ENCODE results near the gene ZNF518A.
"Not testable (repeated sequence)": the region's sequence is repeated elsewhere in the genome, so short reads cannot be mapped to it uniquely, and the experiment has no call there.

ZNF518A gene

DNA sequence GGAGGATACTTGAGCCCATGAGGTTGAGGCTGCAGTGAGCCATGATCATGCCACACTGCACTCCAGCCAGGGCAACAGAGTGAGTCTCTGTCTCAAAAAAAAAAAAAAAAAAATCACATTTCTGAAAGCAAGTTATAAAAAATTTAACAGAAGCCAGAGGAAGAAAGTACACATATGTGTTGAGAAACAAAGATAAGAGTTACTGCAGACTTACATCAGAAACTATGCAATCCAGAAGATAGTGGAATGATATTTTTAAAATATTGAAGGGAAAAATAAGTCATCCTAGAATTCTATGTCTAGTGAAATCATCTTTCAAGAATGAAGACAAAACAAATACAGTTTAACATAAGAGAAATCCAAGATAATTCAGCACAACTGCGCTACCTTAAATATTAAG lies 46.9 kb downstream of the ZNF518A start:
- no peaks in the 10 kb centered on the region for H3K4me1 Mint-ChIP-seq (ENCODE audit: low read depth)
- H3K36me3 Mint-ChIP-seq (ENCODE audit: low read depth) = no peaks in the 10 kb centered on the region
- H3K27ac Mint-ChIP-seq = no peak overlapping the region
- peaks cover 22% of the 10 kb centered on the region for H3K27me3 Mint-ChIP-seq (ENCODE audit: low read depth)
- H3K4me3 Mint-ChIP-seq = no peak overlapping the region
- H3K9me3 Mint-ChIP-seq = peaks cover 27% of the 10 kb centered on the region

DNA sequence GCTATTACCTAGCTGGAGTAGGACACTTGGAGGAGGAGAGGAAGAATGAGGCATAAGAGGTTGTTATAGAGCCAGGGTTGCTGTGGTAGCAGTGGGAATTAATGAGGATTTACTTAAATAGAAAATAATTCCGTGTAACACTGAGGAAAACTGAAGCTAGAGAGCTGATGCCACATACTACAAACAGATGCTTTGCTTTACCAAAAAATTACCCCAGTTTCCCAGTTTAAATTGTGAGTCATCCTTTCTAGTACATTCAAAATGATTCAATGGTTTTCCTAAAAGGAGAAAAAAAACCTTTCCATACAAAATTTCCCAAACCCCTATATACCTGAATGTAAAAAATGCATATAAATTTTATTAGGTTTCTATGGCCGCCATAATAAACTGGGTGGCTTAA lies 58.3 kb downstream of the ZNF518A start:
- Mint-ChIP-seq H3K4me1 (ENCODE audit: low read depth) (no peaks in the 10 kb centered on the region), H3K27me3 (ENCODE audit: low read depth) (peaks cover 20% of the 10 kb centered on the region), H3K36me3 (ENCODE audit: low read depth) (no peaks in the 10 kb centered on the region), H3K4me3 (no peak overlapping the region), H3K27ac (no peak overlapping the region), H3K9me3 (peaks cover 5% of the 10 kb centered on the region)

DNA sequence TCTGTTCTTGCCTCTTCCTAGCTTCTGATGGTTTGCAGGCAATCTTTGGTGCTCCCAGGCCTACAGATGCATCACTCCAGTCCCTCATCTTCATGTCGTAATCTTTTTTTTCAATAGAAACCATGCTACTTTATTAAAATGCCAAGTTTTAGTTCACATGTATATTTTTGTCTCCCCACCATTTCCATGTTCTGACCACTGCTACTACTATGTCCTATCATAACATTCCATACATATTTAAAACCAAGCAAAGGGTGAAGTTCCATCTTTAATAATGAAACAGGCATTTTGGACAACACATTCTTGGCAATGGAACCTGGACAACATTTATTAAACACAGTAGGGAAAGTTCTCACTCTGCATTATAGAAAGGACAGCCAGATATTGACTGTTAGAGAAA lies 58.8 kb downstream of the ZNF518A start:
- H3K27ac Mint-ChIP-seq = no peak overlapping the region
- H3K27me3 Mint-ChIP-seq (ENCODE audit: low read depth) = peaks cover 22% of the 10 kb centered on the region
- no peak overlapping the region for H3K4me3 Mint-ChIP-seq
- H3K9me3 Mint-ChIP-seq = peaks cover 5% of the 10 kb centered on the region
- H3K4me1 Mint-ChIP-seq (ENCODE audit: low read depth) = no peaks in the 10 kb centered on the region
- no peaks in the 10 kb centered on the region for H3K36me3 Mint-ChIP-seq (ENCODE audit: low read depth)

DNA sequence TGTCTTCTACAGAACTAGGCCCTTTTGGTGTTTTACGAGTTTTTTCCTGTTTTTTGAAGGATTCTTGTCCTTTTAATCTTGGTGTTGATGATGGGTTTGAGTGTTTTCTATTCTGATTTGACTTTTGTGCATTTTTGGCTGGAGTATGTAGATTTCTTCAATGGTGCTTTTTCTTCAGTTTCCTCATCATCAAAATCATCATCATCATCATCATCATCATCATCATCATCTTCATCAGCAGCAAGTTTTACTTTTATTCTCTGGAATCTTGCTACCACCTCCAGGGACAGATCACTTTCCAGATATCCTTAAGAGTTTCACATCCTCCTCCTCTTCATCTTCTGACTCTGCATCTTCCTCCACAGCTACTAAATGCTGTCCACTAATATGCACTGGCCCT lies 59.4 kb downstream of the ZNF518A start:
- H3K27ac Mint-ChIP-seq; H3K4me1 Mint-ChIP-seq (ENCODE audit: low read depth); H3K4me3 Mint-ChIP-seq; H3K36me3 Mint-ChIP-seq (ENCODE audit: low read depth); H3K9me3 Mint-ChIP-seq: not testable (repeated sequence)
- peaks cover 18% of the 10 kb centered on the region for H3K27me3 Mint-ChIP-seq (ENCODE audit: low read depth)

DNA sequence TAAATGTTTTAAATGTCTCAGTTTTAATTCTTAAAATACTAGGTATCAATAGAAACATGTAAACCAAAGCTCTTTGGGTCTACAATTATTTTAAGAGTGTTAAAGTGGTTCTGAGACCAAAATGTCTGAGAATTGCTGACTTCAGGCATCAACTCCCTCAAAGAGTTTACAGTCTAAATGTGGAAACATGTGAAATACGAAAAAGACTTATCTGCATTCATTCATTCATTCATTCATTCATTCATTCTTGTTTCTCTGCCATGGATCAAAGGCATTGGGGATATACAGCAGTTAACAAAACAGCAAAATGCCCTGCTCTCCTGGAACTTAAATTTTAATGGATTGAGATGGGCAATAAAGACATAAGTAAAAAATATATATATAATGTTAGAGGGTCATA lies 71.4 kb downstream of the ZNF518A start:
- Mint-ChIP-seq H3K4me3 (no peak overlapping the region), H3K27me3 (ENCODE audit: low read depth) (peaks cover 24% of the 10 kb centered on the region), H3K36me3 (ENCODE audit: low read depth) (no peaks in the 10 kb centered on the region), H3K4me1 (ENCODE audit: low read depth) (no peaks in the 10 kb centered on the region), H3K9me3 (no peaks in the 10 kb centered on the region), H3K27ac (no peak overlapping the region)

DNA sequence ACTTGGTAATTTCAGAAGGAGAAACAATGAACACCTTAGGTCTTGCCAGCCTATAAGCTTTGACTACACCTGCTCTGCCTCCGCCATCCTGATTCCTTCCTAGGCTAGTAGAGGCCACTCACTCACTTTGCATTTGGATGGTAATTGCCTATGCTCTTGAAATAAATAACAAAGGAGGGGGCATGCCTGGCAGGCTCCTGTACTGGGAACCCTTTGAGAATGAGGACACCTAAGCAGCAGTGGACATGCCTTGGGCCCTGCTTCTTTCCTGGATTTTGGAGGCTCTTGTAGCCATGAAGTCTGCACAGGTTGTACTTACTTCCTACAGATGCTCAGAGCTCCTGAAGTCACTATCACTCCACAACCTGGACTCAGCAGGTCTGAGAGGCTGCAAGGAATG lies 75.5 kb downstream of the ZNF518A start:
- Mint-ChIP-seq H3K27me3 (ENCODE audit: low read depth) (peaks cover 16% of the 10 kb centered on the region), H3K36me3 (ENCODE audit: low read depth) (no peaks in the 10 kb centered on the region)

DNA sequence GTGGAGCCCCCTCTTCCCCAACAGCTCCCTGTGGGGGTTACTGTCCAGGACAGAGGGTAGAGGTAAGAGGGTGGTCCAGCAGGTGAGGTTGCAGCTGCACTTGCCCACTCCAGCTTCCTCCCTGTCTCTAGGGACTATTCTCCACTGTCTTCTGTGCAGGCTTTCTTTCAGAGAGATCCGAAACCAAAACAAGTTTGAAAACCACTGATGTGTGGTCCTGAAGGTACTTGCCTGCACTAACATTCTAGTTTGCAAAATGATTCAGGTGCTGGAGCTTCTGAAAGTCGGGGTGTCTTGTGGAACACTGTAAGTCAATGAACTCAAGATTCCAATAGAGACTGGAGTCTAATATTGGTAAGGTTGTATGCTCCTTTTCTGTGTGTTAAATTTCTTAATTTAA lies 78.2 kb downstream of the ZNF518A start:
- H3K27me3 Mint-ChIP-seq (ENCODE audit: low read depth) = peaks cover 8% of the 10 kb centered on the region
- no peaks in the 10 kb centered on the region for H3K4me1 Mint-ChIP-seq (ENCODE audit: low read depth)
- no peak overlapping the region for H3K27ac Mint-ChIP-seq
- no peak overlapping the region for H3K4me3 Mint-ChIP-seq
- no peaks in the 10 kb centered on the region for H3K9me3 Mint-ChIP-seq
- no peaks in the 10 kb centered on the region for H3K36me3 Mint-ChIP-seq (ENCODE audit: low read depth)

More for the DNA sequence above, 75.5 kb downstream of the ZNF518A start:
- H3K4me3 Mint-ChIP-seq = no peak overlapping the region
- no peaks in the 10 kb centered on the region for H3K9me3 Mint-ChIP-seq
- H3K27ac Mint-ChIP-seq = no peak overlapping the region
- no peaks in the 10 kb centered on the region for H3K4me1 Mint-ChIP-seq (ENCODE audit: low read depth)

DNA sequence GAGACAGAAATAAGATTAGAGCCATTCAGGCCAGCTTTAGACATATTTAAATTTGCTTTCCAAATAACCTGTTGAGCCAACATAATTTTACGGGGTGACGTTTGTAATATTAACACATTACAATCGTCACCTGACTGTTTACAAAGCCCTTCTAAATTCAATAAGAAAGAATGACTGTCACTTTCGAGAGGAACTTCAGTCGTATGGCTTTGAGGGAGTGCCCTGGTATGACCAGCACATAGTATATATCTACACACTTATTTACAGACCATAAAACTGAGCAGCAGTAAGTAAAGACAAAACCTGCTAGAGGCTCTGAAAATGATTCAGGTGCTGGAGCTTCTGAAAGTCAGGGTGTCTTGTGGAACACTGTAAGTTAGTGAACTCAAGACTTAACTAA lies 78.8 kb downstream of the ZNF518A start:
- Mint-ChIP-seq H3K4me1 (ENCODE audit: low read depth) (no peaks in the 10 kb centered on the region), H3K27ac (no peak overlapping the region), H3K27me3 (ENCODE audit: low read depth) (peaks cover 5% of the 10 kb centered on the region), H3K9me3 (no peaks in the 10 kb centered on the region), H3K36me3 (ENCODE audit: low read depth) (no peaks in the 10 kb centered on the region), H3K4me3 (no peak overlapping the region)

DNA sequence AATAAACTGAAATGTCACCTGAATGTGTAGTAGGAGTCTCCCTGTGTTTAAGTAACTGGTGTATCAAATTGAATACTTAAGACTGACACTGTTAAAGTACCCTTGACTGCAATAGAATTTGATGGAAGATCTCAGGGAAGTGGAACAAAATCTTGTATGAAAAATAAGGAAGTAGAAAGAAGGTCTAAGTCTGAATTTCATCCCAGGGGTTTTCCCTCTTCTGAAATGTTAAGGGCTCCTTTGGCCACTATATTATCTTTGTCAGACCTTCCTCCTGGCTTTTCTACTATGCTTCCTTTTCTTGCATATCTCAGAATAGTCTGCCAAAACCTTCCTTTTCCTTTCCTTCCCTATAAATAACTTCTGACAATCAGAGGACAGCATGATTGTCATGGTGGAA lies 81.7 kb downstream of the ZNF518A start:
- no peak overlapping the region for H3K4me3 Mint-ChIP-seq
- no peak overlapping the region for H3K27ac Mint-ChIP-seq
- peaks cover 7% of the 10 kb centered on the region for H3K27me3 Mint-ChIP-seq (ENCODE audit: low read depth)
- no peaks in the 10 kb centered on the region for H3K36me3 Mint-ChIP-seq (ENCODE audit: low read depth)
- no peaks in the 10 kb centered on the region for H3K4me1 Mint-ChIP-seq (ENCODE audit: low read depth)
- no peaks in the 10 kb centered on the region for H3K9me3 Mint-ChIP-seq

DNA sequence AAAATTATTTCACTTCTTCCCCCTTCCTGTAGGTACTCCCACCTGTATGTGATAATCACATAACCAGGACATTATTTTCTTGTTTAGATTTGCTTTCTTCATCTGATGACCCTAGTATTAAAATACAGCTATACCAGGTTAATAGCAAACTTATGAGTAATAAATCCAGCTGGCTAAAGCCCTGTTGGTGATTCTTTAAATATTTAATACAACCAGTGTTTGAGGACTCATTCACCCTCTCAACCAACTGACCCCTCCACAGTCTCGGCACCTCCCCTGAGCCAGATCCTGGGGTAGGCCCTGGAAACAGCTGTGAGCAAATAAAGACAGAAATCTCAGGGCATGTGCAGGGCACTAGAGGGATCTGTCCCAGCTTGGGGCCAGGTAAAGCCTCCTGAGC lies 82.8 kb downstream of the ZNF518A start:
- Mint-ChIP-seq H3K4me1 (ENCODE audit: low read depth) (no peaks in the 10 kb centered on the region), H3K27ac (no peak overlapping the region), H3K4me3 (no peak overlapping the region), H3K27me3 (ENCODE audit: low read depth) (peaks cover 11% of the 10 kb centered on the region), H3K9me3 (no peaks in the 10 kb centered on the region), H3K36me3 (ENCODE audit: low read depth) (no peaks in the 10 kb centered on the region)
